ENCODE measurements around the gene CCDC149. TPM values are rescaled to one million over a fixed set of nuclear protein-coding genes. Genes with fewer than 3 reads are reported as not detected.

CCDC149 gene
- total RNA-seq, 1 experiment from 2014 or later, result 2.4 TPM

- DNase-seq (ENCODE audit: extremely low read depth, low read depth), result no peak
Observed at GRCh38 chr4:24845132-24845531, 67.7 kb downstream of the CCDC149 start.

DNA sequence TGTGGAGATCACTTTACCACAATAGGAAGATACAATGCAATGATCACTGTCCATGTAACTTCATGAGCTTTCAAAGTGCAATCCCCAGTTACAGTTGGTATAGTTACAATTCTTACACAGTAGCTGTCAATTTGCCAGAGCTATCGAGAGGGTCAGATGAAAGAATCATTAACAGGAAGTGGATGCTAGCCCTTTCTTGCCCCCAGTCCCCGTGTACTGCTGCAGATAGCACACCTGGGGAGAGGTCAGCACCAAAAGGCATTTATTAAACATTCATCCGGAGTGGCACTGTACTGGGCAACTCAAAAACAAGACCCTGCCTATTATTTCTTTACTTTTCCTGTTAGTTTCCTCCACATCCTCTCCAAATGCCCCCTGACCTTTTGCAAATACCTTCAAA is 69.7 kb downstream of the CCDC149 start:
- DNase-seq (ENCODE audit: extremely low read depth, low read depth), result no peak

DNA sequence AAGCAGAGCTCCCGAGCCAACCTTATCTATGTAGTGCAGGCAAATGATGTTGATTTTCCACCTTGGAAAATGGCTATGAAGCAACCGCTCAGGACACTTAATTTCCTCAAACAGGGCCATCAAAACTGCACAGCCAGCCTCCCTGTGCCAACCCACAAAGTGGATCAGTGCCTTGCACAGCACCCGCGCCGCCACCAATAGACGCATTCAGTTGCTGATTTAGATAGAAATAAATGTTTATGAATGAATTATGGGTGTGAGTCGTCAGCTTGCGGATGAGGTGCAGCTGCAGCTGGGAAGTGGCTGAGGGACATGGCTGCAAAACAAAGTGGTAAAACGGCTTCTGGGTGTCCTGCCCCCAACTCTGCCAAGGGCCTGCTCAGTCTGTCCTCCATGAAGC is 70.5 kb downstream of the CCDC149 start:
- DNase-seq (ENCODE audit: extremely low read depth, low read depth), result no peak

GRCh38 chr4:24840826-24841543 is 71.9 kb downstream of the CCDC149 start:
- no peak for DNase-seq (ENCODE audit: extremely low read depth, low read depth)

DNA sequence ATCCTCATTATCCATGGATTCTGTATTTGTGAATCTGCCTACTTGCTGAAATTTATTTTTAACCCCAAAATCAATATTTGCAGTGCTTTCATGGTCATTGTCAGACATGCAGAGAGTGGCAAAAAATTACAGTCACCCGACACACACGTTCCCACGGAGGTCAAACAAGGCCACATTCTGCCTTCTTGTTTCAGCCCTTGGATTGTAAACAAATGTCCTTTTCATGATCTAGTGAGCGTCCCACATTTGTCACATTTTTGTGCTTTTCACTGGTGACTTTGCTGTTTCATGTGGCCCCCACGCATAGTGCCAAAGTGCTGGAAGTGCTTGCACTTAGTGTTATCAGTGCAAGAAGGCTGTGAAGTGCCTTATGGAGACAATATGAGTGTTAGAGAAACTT is 72.5 kb downstream of the CCDC149 start:
- no peak for DNase-seq (ENCODE audit: extremely low read depth, low read depth)

GRCh38 chr4:24837781-24838180 is 75.1 kb downstream of the CCDC149 start:
- no peak for DNase-seq (ENCODE audit: extremely low read depth, low read depth)

GRCh38 chr4:24837336-24837735 is 75.5 kb downstream of the CCDC149 start:
- no peak for DNase-seq (ENCODE audit: extremely low read depth, low read depth)

DNA sequence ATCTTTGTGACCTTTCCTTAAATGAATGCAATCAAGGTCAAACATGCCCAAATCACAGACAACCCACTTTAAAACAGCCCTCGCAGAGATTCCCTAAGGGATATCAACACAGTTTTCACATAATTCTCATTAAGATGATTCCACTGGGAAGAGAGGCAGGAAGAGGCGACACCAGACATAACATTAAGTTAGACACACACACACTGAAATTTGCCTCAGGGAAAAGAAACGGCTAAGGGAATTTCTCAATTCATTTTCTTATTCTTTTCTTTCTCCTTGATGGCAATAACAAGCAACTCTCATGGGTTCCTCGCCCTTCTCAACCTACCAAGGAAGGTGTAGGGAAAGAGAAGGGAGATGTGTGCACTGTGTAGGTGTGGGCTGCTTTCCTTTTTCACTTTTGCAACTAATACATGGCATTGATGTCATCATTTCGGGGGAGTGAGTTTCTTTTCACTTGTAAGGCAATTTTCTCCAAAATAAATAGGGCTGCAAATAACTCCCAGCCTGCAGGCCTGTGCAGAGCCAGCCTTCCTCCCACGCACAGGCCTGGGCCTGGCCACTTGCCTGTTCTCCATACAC is 76.1 kb downstream of the CCDC149 start:
- no peak for DNase-seq (ENCODE audit: extremely low read depth, low read depth)

GRCh38 chr4:24835696-24836095 is 77.1 kb downstream of the CCDC149 start:
- no peak for DNase-seq (ENCODE audit: extremely low read depth, low read depth)

GRCh38 chr4:24831637-24832036 is 81.2 kb downstream of the CCDC149 start:
- DNase-seq (ENCODE audit: extremely low read depth, low read depth), result no peak

DNA sequence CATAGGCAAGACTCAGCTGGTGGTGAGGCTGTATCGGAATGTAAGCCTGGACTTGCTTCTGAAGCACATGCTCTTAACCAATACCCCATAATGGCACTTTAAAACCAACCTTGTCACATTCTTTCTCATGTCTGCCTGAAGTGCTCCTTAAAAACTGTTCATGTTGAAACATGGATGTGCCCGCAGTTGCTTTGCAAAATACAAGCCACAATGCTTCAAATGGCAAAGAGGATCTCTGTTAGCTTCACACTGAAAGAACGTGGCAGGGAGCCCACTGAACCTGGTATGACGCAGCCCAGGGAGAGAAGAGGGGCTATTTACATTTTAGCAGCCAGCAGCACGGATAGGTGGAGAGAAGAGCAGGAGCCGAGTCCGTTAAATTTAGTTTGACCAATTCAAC is 88.1 kb downstream of the CCDC149 start:
- no peak for DNase-seq (ENCODE audit: extremely low read depth, low read depth)

DNA sequence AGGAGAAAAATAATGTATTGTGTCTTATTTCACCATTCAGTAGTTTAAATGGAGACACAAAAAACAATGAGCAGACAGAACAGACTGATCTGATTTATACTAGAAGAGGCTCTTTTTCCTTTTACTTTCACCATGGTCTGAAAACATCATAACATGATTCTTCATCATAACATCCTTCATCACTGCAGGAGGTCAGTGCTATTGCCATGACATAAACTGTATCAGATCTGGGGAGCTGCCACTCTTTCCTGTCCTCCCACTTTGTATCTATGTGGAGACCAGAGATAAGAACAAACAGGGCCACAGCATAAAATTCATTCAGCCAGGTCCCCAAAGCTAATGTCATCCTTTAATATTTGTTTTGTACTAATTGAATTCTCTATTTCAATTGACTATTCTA is 92.3 kb downstream of the CCDC149 start:
- DNase-seq (ENCODE audit: extremely low read depth, low read depth), result no peak

DNA sequence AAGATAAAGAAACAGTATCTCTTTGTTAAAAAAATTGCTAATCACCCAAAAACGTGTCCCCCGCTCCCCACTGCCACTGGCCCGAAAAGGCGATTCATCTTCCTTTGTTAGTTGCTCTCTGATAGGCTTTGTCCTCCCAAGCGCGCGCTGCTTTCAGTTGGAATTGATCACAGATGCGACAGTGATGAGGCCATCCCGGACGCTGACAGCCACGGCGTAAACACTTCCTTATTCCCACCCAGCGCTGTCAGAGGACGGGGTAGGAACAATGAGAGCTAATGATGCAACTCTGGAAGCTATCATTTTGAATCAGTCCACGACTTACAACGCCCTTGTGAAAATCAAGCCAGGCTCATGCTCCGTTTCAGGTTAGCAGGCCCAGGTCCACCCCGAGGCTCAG is 96.0 kb downstream of the CCDC149 start:
- no peak for DNase-seq (ENCODE audit: extremely low read depth, low read depth)

- DNase-seq (ENCODE audit: extremely low read depth, low read depth), result no peak
Observed at GRCh38 chr4:24813732-24814131, 99.1 kb downstream of the CCDC149 start.

DNA sequence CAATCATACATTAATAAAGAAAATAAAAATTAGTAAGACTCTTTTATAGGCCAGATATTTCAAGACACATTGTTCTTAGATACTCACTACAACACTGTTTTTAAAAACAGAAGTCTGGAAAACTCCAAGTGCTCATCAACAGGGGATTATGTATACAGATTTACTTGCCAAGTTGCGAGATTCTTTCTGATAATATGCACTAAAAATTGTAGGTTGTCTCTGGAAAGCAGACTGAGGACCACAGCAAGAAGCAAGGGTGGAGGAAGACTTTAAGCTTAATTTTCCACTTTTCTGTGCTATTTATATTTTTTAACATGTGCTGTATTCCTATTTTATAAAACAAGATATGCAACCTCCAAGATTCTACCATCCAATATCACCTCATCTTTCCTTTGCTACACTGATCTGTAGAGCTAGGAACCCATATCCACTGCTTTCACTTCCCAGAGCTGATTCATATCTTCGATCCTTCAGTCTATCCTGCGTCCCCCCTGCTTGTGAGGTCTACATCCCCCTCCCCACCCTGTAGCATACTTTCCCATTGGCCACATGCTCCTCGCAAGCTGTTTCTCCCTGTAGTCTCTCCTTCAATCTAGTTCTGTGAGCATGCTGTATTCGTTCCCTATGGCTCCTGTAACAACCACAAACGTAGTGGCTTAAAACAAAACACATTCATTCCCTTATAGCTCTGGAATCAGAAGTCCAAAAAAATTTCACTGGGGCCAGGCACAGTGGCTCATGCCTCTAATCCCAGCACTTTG is 101.8 kb downstream of the CCDC149 start:
- DNase-seq (ENCODE audit: extremely low read depth, low read depth), result no peak

DNA sequence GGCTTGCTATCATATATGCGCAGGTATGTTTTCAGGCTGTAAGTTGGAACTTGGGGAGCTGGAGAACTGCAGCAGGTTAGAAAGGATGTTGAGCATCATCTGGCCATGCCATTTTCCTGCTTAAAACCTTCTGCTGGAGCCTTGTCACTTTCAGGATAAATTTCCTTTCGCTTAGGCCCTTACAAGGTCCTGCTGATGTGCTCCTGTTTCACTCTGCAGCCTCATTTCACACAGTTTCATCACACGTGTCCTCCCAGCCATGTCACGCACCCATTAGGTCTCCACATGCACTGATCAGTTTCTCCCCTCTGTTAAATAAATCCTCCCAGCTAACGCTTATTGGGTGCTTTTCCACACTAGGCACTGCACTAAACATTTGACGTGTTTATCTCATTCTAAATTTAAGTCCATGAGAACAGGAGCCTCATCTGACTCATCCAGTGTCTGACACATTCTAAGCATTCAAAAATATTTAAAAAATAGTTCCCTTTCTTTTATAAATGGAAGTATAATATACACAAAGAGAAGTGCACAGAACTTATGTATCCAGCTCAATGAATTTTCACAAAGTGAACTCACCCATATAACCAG is 102.9 kb downstream of the CCDC149 start:
- no peak for DNase-seq (ENCODE audit: extremely low read depth, low read depth)

- no peak for DNase-seq (ENCODE audit: extremely low read depth, low read depth)
Observed at GRCh38 chr4:24809376-24809775, 103.5 kb downstream of the CCDC149 start.

- DNase-seq (ENCODE audit: extremely low read depth, low read depth), result no peak
Observed at GRCh38 chr4:24808955-24809354, 103.9 kb downstream of the CCDC149 start.

DNA sequence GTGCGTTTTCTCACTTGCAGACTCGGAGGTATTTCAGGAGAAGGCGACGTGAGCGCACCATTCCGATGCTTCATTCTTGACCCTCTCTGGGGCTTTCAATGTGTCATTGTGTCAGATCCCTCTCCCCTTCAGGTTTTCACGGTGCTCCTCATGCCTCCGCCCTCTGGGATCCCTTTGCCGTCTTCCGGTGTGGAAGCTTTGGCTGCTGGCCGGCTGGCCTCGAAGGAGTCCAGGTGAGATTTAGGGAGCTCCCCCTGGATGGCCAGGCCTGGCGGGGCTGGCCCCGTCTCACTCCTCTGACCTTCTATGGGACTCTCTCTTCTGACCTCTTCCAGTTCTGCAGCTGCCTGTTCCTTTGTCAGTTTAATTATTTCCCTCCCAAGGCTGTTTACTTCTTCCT is 104.6 kb downstream of the CCDC149 start:
- no peak for DNase-seq (ENCODE audit: extremely low read depth, low read depth)

- no peak for DNase-seq (ENCODE audit: extremely low read depth, low read depth)
Observed at GRCh38 chr4:24807611-24808010, 105.2 kb downstream of the CCDC149 start.

GRCh38 chr4:24806206-24806990 is 106.4 kb downstream of the CCDC149 start:
- no peak for DNase-seq (ENCODE audit: extremely low read depth, low read depth)
